Ectodermal cell (in vitro differentiated cells): ENCODE measurements around the gene SLC30A9.

Experiments used
- H3K27ac ChIP-seq: 2 replicates; pipeline ENCODE4 v1.7.0; 2013; ENCODE audit warnings: mild to moderate bottlenecking, low read depth, low read length; ENCODE audit not compliant: insufficient read depth, poor library complexity, severe bottlenecking
- H3K27me3 ChIP-seq: 2 replicates; pipeline ENCODE4 v1.7.0; 2013; ENCODE audit warnings: mild to moderate bottlenecking, low read length; ENCODE audit not compliant: insufficient read depth, control insufficient read depth, poor library complexity, severe bottlenecking
- H3K36me3 ChIP-seq: one replicate; pipeline ENCODE4 v1.7.0; 2013; ENCODE audit warnings: low read length; ENCODE audit not compliant: control insufficient read depth, insufficient read depth
- H3K4me1 ChIP-seq: one replicate; pipeline ENCODE4 v1.7.0; 2013; ENCODE audit warnings: low read length; ENCODE audit not compliant: control insufficient read depth, insufficient read depth
- H3K4me3 ChIP-seq: 2 replicates; pipeline ENCODE4 v1.7.0; 2013; ENCODE audit warnings: low read depth, low read length, control low read depth; ENCODE audit not compliant: insufficient read depth
- H3K9me3 ChIP-seq: 2 replicates; pipeline ENCODE4 v1.7.0; 2013; ENCODE audit warnings: mild to moderate bottlenecking, low read length, moderate library complexity; ENCODE audit not compliant: control insufficient read depth
- WGBS, 2 experiments: methylation state at CpG; one replicate each; pipeline ENCODE4 v1.1.7; 2013; ENCODE audit warnings: missing lambda C conversion rate in 2 of 2; 5-methylcytosine and 5-hydroxymethylcytosine counted together

Gene SLC30A9

DNA sequence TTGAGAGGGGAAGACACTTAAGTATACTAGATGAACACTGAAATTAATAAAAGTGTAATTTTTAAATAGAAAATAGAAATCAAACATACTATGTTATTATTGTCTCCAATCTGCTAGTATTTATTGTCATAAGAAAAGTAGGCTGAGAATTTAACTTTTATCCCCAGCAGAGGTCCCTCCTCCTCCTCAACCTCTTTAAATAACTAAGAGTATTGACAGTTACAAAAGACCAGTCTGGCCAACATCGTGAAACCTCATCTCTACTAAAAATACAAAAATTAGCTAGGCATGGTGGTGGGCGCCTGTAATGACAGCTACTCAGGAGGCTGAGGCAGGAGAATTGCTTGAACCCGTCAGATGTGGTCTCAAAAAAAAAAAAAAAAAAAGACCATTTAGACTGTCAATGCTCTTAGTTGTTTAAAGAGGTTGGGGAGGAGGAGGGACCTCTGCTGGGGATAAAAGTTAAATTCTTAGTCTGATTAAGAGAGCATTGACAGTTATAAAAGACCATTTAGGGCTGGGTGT is 4.2 kb downstream of the SLC30A9 start:
- no peaks in the 10 kb centered on the region for H3K36me3 ChIP-seq
- no peak overlapping the region for H3K4me3 ChIP-seq
- WGBS, 2 experiments, result 77 to 96% methylated on average over 3 of the region's 3 CpGs
- no peaks in the 10 kb centered on the region for H3K27me3 ChIP-seq
- peaks cover 11% of the 10 kb centered on the region for H3K4me1 ChIP-seq
- H3K9me3 ChIP-seq, result no peaks in the 10 kb centered on the region
- no peak overlapping the region for H3K27ac ChIP-seq

DNA sequence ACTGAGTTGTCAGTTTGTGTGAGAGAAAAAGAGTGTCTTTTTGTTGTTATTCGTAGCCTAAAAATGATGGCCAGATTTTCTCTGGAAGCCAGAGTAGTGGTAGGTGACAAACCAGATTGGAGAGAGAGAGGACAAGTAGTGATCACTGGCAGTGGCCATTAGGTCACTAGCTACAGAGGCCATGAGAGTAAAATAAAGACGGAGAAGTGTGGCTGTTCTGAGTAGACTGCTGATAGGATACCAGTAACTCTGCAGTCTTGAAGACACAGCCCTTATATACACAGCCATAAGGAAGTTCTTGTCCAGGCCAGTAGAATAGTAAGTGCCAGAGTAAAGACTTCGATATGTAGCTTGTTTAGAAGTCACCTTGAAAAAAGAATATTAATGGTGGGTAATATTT is 7.7 kb downstream of the SLC30A9 start:
- WGBS, 2 experiments, result 93 to 95% methylated on average over 3 of the region's 3 CpGs
- Histone ChIP-seq H3K36me3 (no peaks in the 10 kb centered on the region), H3K27me3 (no peaks in the 10 kb centered on the region), H3K27ac (no peak overlapping the region), H3K9me3 (no peaks in the 10 kb centered on the region), H3K4me1 (no peaks in the 10 kb centered on the region), H3K4me3 (no peak overlapping the region)

GRCh38 chr4:41999321-41999720 is 9.0 kb downstream of the SLC30A9 start:
- H3K9me3 ChIP-seq, result no peaks in the 10 kb centered on the region
- H3K36me3 ChIP-seq, result no peaks in the 10 kb centered on the region
- H3K4me1 ChIP-seq, result no peaks in the 10 kb centered on the region
- H3K27me3 ChIP-seq, result no peaks in the 10 kb centered on the region
- H3K27ac ChIP-seq, result no peak overlapping the region
- H3K4me3 ChIP-seq, result no peak overlapping the region

DNA sequence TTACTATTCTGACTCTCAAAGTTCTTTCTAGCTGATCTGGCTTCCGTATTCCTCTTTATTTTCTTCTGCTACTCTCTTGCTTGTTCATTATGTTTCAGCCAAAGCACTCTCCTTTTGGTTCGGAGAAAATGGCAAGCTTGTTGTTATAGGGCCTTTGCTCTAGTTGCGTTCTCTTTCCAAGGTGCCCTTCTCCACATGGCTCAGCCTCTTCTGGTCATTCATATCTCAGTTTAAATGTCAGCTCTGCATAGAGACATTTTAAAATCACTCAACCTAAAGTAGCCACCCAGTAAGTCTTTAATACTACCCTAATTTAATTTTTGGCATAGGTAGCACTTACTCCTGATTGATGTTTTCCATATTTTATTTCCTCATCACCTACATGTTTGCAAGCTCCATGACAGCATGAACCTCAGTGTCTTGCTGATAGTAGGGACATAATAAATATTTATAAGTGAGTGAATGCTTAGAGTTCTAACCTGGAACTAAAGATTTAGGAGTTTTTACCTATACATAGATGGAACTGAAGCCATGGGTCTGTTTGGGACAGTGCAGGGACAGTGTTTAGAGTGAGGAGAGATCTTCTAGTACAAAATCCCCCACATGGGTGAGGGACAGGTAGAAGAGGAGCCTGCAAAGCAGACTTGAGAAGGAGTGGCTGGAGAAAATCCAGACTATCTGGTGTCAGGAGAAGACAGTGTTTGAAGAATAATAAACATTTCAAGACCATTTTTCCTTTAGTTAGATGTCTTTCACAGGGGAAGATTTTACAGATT is 17.9 kb downstream of the SLC30A9 start:
- Histone ChIP-seq H3K27me3 (no peaks in the 10 kb centered on the region), H3K9me3 (no peaks in the 10 kb centered on the region), H3K27ac (no peak overlapping the region), H3K36me3 (peaks cover 3% of the 10 kb centered on the region), H3K4me1 (no peaks in the 10 kb centered on the region), H3K4me3 (no peak overlapping the region)
- 95 to 96% methylated on average over 3 of the region's 3 CpGs for WGBS, 2 experiments

DNA sequence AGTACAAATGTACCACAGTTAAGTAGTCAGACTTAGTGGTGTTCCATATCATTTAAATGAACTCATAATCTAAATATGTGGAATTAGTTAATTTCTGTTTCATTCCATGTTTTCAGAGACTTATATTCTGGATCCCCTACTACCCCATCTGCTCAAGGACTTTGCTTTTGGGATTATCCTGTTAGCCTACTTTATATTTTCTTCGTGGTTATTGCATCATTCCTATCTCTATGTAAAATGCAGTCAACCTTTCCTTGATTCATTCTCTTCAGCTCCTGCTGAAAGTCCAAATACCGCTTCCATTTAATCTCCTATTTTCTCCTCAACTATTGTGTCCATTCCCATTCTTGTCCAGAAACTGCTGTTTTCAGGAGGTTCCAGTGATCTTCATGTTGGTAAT is 25.1 kb downstream of the SLC30A9 start:
- Histone ChIP-seq H3K27ac (no peak overlapping the region), H3K9me3 (no peaks in the 10 kb centered on the region), H3K27me3 (no peaks in the 10 kb centered on the region), H3K4me3 (no peak overlapping the region), H3K4me1 (no peaks in the 10 kb centered on the region), H3K36me3 (no peaks in the 10 kb centered on the region)
- 95 to 97% methylated on average over 2 of the region's 2 CpGs for whole genome bisulfite sequencing, 2 experiments

DNA sequence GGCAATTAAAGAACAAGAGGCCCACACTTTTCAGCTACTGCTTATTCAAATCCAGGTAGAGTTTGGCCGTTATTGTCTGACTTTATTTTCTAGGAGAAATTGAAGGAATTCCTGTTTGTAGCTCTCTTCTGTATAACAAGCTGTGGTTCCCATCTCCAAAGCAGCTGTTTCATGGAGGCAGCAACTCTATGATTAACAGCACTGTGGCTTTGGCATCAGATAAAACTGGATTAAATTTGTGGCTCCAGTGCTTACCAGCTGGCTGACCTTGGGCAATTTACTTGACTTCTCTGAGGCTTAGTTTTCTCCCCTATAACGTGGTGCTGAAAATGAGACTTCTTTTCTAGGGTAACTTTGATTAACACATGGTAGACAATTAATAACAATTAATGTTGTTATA is 28.1 kb downstream of the SLC30A9 start:
- H3K36me3 ChIP-seq, result peaks cover 5% of the 10 kb centered on the region
- H3K4me3 ChIP-seq, result no peak overlapping the region
- no peaks in the 10 kb centered on the region for H3K4me1 ChIP-seq
- no peaks in the 10 kb centered on the region for H3K9me3 ChIP-seq
- WGBS, 2 experiments, result 89 to 92% methylated on average over 2 of the region's 2 CpGs
- no peak overlapping the region for H3K27ac ChIP-seq
- H3K27me3 ChIP-seq, result no peaks in the 10 kb centered on the region

DNA sequence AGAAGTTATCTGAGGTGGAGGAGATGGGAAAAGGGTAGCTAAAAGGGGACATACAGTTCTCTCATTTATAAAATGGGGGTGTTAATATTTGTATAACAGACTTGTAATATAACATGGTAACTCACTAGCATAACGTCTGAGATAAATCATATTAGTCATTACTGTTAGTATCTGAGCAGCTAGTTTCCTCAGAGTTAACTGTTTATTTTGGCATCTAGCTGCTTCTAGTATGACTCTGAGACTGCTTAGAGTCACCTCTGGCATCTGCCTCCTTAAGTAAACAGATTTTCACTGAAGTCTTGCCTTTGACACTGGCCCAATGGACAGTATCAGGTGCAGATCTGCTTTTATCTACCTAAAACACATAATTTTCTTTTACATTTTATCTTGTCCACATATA is 58.1 kb downstream of the SLC30A9 start:
- no peak overlapping the region for H3K4me3 ChIP-seq
- 100% methylated on average over 1 of the region's 1 CpG for WGBS, 2 experiments
- no peaks in the 10 kb centered on the region for H3K4me1 ChIP-seq
- H3K36me3 ChIP-seq, result no peaks in the 10 kb centered on the region
- H3K27me3 ChIP-seq, result no peaks in the 10 kb centered on the region
- no peak overlapping the region for H3K27ac ChIP-seq
- no peaks in the 10 kb centered on the region for H3K9me3 ChIP-seq

DNA sequence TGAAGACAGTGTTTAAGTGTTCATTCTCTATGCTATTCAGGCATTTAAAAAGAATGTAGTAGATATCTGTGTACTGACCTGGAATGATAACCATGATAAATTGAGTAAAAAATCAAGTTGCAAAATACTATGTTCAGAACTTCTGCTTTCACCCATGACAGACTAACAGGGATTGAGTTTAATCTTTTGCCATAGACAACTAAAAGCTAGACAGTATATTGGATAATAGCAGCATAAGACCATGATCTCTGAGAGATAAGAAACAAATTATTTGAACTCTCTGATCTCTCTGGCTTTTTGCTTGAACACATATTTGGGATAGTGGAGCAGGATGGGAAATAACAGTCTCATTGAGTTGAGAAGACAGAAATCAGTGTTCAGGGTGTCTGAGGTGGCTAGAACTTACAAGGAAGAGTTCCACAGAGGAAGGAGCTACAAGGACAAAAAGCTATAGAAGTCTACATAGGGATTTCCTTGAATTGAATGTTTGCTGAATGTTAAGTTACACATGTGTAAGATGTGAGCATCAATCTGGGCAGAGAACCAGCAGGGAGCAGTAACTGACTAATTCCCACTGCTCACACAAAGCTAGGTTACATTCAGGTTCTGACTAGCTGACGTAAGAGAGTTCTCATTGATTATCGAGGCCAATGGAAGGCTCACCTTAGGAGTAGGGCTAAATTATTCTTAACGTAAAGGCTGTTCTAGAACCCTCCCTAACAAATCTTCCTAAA is 60.4 kb downstream of the SLC30A9 start:
- H3K27me3 ChIP-seq, result no peaks in the 10 kb centered on the region
- 86 to 94% methylated on average over 3 of the region's 3 CpGs for WGBS, 2 experiments
- H3K4me3 ChIP-seq, result no peak overlapping the region
- no peaks in the 10 kb centered on the region for H3K9me3 ChIP-seq
- peaks cover 3% of the 10 kb centered on the region for H3K36me3 ChIP-seq
- no peak overlapping the region for H3K27ac ChIP-seq
- no peaks in the 10 kb centered on the region for H3K4me1 ChIP-seq

GRCh38 chr4:42066402-42066801 is 76.1 kb downstream of the SLC30A9 start:
- peaks cover 3% of the 10 kb centered on the region for H3K36me3 ChIP-seq
- H3K27ac ChIP-seq, result no peak overlapping the region
- no peaks in the 10 kb centered on the region for H3K4me1 ChIP-seq
- WGBS, 2 experiments, result 100% methylated on average over 2 of the region's 2 CpGs
- H3K27me3 ChIP-seq, result no peaks in the 10 kb centered on the region
- no peak overlapping the region for H3K4me3 ChIP-seq
- H3K9me3 ChIP-seq, result no peaks in the 10 kb centered on the region

- Histone ChIP-seq H3K9me3 (no peaks in the 10 kb centered on the region), H3K4me3 (no peak overlapping the region), H3K36me3 (peaks cover 3% of the 10 kb centered on the region), H3K27me3 (no peaks in the 10 kb centered on the region), H3K27ac (no peak overlapping the region), H3K4me1 (no peaks in the 10 kb centered on the region)
- WGBS, 2 experiments, result 100% methylated on average over 1 of the region's 2 CpGs; no CpG with 5 or more reads in 1 of the 2 experiments
Observed at GRCh38 chr4:42067264-42067663, 76.9 kb downstream of the SLC30A9 start.
